PC-3 (cell line): ENCODE data around the gene SSC5D. TPM values are rescaled to one million over a fixed set of nuclear protein-coding genes. Genes with fewer than 3 reads are reported as not detected.
A peak's percentile ranks its signal among the peaks of the same experiment; 100 is the strongest.

Source experiments
- ATAC-seq: fragments of 200-7000 bp; cut with Tn5 transposase; 2 replicates; pipeline ENCODE4 v1.9.1; 2020; ENCODE audit warnings: mild to moderate bottlenecking, moderate library complexity
- BruUV-seq: library from RNA; stranded (reverse); fragments of 400-500 nt; replicated peaks from 2 replicates; lab custom pipeline; 2021; lab: Mats Ljungman, UMichigan
- CTCF ChIA-PET: fragments of 300-600 bp; sonication (Branson Sonifier 250); formaldehyde crosslinking; loops from one replicate; lab custom pipeline; 2022; ENCODE audit warnings: antibody characterized with exemption; lab: Charles Lee
- POLR2A ChIA-PET: fragments of 300-600 bp; sonication (Branson Sonifier 250); formaldehyde crosslinking; loops from one replicate; lab custom pipeline; 2022; ENCODE audit warnings: antibody characterized with exemption; ENCODE audit not compliant: unreplicated experiment; lab: Charles Lee
- DNase-seq: peaks from one replicate; pipeline ENCODE4 v3.0.0-alpha.2; 2015
- H2AFZ ChIP-seq: fragments of 300-600 bp; sonication (generic); 2 replicates; pipeline ENCODE4 v1.6.0; 2016; ENCODE audit warnings: antibody characterized with exemption, low read length
- H3F3A ChIP-seq: fragments of 300-600 bp; sonication (generic); one replicate; pipeline ENCODE4 v1.6.0; 2017; ENCODE audit warnings: antibody characterized with exemption, low read length, control low read depth, mild to moderate bottlenecking; ENCODE audit not compliant: unreplicated experiment
- H3K27ac ChIP-seq: fragments of 300-600 bp; sonication (generic); 2 replicates; pipeline ENCODE4 v1.5.1; 2016; ENCODE audit warnings: mild to moderate bottlenecking, low read length
- H3K27me3 ChIP-seq: fragments of 300-600 bp; sonication (generic); 2 replicates; pipeline ENCODE4 v1.6.1; 2016; ENCODE audit warnings: low read length, mixed read lengths
- H3K36me3 ChIP-seq: fragments of 300-600 bp; sonication (generic); 2 replicates; pipeline ENCODE4 v1.6.1; 2016; ENCODE audit warnings: low read depth, mixed run types, low read length, mixed read lengths
- H3K4me1 ChIP-seq: fragments of 300-600 bp; sonication (generic); 2 replicates; pipeline ENCODE4 v1.5.1; 2016; ENCODE audit warnings: low read length; ENCODE audit not compliant: insufficient read depth
- H3K4me2 ChIP-seq: fragments of 300-600 bp; sonication (generic); 2 replicates; pipeline ENCODE4 v1.6.0; 2016; ENCODE audit warnings: low read length
- H3K4me3 ChIP-seq: fragments of 300-600 bp; sonication (generic); 2 replicates; pipeline ENCODE4 v1.5.1; 2016; ENCODE audit warnings: mild to moderate bottlenecking, low read length, mixed read lengths
- H3K79me2 ChIP-seq: fragments of 300-600 bp; sonication (generic); 2 replicates; pipeline ENCODE4 v1.6.1; 2017; ENCODE audit warnings: low read length, mixed read lengths
- H3K9ac ChIP-seq: fragments of 300-600 bp; sonication (generic); 2 replicates; pipeline ENCODE4 v1.6.0; 2016; ENCODE audit warnings: mild to moderate bottlenecking, low read length
- H3K9me2 ChIP-seq: fragments of 300-600 bp; sonication (generic); replicated peaks from 2 replicates; pipeline ENCODE4 v1.6.1; 2016; ENCODE audit warnings: mixed run types, low read length, mixed read lengths
- H3K9me3 ChIP-seq: fragments of 300-600 bp; sonication (generic); 2 replicates; pipeline ENCODE4 v1.6.1; 2016; ENCODE audit warnings: low read length, mixed read lengths
- H4K20me1 ChIP-seq: fragments of 300-600 bp; sonication (generic); 2 replicates; pipeline ENCODE4 v1.6.1; 2016; ENCODE audit warnings: low read length, mixed read lengths
- EZH2 ChIP-seq: fragments of 300-600 bp; sonication (generic); IDR thresholded peaks from one replicate; pipeline ENCODE4 v1.6.1; 2017; ENCODE audit warnings: antibody characterized with exemption, mild to moderate bottlenecking, low read length; ENCODE audit not compliant: unreplicated experiment
- EZH2phosphoT487 ChIP-seq: fragments of 300-600 bp; sonication (generic); IDR thresholded peaks from 2 replicates; pipeline ENCODE4 v1.6.1; 2018; ENCODE audit warnings: mild to moderate bottlenecking, antibody characterized with exemption, low read length, borderline replicate concordance
- intact Hi-C: fragments of 100-400 bp; cut with micrococcal nuclease; formaldehyde crosslinking; loops from 2 replicates; pipeline ENCODE4 v1.9.0; 2023
- total RNA-seq: library from RNA; depleted of rRNA; stranded (reverse); fragments of >200 nt; gene quantifications from 2 replicates; pipeline ENCODE4 v1.2.3, GENCODE V29; 2014
- TF ChIP-seq, protein P1 (sequence below): fragments of 300-600 bp; sonication (generic); conservative IDR thresholded peaks from 2 replicates; pipeline ENCODE4 v1.5.1; 2017; ENCODE audit warnings: antibody characterized with exemption, low read depth, mild to moderate bottlenecking, low read length

Gene SSC5D
- total RNA-seq, 1 experiment from 2014 or later: not detected

DNA sequence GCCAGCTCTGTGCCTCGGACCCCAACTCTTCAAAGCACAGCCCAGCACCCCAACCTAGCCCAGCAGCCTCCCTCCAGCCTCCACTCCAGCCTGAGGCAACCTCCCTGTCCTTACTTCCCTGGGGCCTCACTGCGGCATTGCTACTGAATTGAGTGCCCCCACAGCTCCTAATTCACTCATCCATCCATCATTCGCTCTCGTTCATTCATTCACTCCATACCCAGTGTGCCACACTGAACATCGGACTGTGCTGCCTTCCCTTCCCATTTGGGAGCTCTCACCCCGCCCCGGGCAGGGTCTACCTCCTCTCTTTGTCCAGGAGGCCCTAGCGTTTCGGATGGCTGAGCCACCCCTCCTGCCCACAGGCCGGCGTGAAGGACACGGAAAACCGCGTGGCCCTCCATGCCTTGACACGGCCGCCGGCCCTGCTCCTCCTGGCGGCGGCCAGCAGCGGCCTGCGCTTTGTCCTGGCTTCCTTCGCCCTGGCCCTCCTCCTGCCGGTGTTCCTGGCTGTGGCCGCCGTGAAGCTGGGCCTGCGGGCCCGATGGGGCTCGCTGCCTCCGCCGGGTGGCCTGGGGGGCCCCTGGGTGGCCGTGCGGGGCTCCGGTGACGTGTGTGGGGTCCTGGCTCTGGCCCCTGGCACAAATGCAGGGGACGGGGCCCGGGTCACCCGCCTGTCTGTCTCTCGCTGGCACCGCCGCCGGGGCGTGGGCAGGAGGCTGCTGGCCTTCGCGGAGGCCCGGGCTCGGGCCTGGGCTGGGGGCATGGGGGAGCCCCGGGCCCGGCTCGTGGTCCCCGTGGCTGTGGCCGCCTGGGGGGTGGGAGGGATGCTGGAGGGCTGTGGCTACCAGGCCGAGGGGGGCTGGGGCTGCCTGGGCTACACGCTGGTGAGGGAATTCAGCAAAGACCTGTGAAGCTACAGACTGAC lies 1.9 kb upstream of the SSC5D start:
- H3K4me2 ChIP-seq: peak overlapping the region; percentile 84
- no peaks in the 10 kb centered on the region for H3K9me2 ChIP-seq
- no peak for TF ChIP-seq EZH2phosphoT487
- no peak for TF ChIP-seq EZH2
- TF ChIP-seq, protein P1, sequence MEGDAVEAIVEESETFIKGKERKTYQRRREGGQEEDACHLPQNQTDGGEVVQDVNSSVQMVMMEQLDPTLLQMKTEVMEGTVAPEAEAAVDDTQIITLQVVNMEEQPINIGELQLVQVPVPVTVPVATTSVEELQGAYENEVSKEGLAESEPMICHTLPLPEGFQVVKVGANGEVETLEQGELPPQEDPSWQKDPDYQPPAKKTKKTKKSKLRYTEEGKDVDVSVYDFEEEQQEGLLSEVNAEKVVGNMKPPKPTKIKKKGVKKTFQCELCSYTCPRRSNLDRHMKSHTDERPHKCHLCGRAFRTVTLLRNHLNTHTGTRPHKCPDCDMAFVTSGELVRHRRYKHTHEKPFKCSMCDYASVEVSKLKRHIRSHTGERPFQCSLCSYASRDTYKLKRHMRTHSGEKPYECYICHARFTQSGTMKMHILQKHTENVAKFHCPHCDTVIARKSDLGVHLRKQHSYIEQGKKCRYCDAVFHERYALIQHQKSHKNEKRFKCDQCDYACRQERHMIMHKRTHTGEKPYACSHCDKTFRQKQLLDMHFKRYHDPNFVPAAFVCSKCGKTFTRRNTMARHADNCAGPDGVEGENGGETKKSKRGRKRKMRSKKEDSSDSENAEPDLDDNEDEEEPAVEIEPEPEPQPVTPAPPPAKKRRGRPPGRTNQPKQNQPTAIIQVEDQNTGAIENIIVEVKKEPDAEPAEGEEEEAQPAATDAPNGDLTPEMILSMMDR: no peak
- peaks cover 3% of the 10 kb centered on the region for H3F3A ChIP-seq
- no peak for ATAC-seq
- H2AFZ ChIP-seq: no peak overlapping the region
- H4K20me1 ChIP-seq: no peaks in the 10 kb centered on the region
- H3K36me3 ChIP-seq: no peaks in the 10 kb centered on the region
- no peaks in the 10 kb centered on the region for H3K9me3 ChIP-seq
- ChIA-PET CTCF (interaction anchor here (1.9 kb wide), 1 partner anchor 18 kb away, joined by 13 read pairs; no protein-coding TSS in a partner anchor), POLR2A (interaction anchor here (0.6 kb wide), 1 partner anchor 330 kb away, joined by 23 read pairs; no protein-coding TSS in a partner anchor)
- H3K27me3 ChIP-seq: no peaks in the 10 kb centered on the region
- H3K4me1 ChIP-seq: peaks cover 33% of the 10 kb centered on the region
- intact Hi-C loops: no loop called here
- H3K9ac ChIP-seq: no peak overlapping the region
- no peaks in the 10 kb centered on the region for H3K79me2 ChIP-seq
- H3K27ac ChIP-seq: peak overlapping the region; percentile 73; the same call in 1 of the 2 replicates
- no peak for DNase-seq
- no TSS peak for BruUV-seq
- no peak overlapping the region; the same call in 1 of the 2 replicates for H3K4me3 ChIP-seq

DNA sequence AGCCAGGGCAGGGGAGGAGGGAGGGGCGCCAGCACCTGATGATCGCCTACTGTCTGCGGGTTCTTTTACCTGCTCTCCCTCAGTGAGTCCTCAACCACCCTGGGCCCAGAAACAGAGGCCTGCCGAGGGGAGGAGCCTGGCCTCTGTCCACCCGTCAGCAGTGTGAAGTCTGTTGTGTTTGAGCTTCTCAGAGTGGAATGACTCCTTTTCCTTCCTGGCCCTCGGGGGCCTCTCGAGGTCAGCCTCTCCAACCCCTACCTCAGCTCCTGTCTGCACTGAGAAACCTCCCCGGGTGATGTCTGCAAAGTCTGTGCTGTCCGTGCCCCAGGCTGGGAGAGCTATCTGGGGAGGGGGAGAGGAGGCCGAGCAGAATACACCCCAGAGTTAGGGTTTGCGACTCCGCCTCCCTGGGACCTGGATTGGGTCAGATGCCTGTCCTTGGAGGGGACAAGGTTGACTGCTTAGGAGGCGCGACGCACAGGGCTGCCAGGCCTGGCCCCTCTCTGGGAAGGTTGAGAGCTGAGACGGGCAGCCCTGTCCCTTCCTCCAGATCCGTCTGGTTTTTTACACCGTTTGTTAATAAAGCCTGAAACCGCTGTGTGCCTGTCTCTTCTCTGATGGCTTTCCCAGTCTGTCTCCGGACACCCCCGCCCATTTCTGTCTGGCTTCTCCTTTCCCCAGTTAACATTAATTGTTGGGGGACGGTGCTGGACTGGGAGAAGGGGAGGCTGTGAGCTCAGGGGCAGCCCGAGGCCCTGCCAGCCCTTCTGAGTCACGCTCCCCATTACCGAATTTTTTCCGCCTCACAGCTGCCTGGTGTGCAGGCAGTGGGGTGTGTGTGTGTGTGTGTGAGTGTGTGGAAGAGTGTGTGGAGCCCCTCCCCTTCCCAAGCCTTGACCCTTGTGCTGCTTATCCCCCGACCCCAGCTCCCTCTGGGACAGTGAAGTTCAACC lies 989 bp upstream of the SSC5D start:
- CTCF ChIA-PET: interaction anchor here (0.5 to 1.9 kb wide), 3 partner anchors 11 to 81 kb away, joined by 3 to 13 read pairs (median 3); partner anchors contain the start of gene ZNF628
- H3K27me3 ChIP-seq: no peaks in the 10 kb centered on the region
- H3K27ac ChIP-seq: peak overlapping the region; percentile 73
- H3K9ac ChIP-seq: peak overlapping the region; percentile 18
- ATAC-seq: peak; percentile 69
- H2AFZ ChIP-seq: peak overlapping the region; percentile 39
- BruUV-seq: no TSS peak
- peak; percentile 81 for DNase-seq
- no peaks in the 10 kb centered on the region for H3K9me2 ChIP-seq
- peaks cover 33% of the 10 kb centered on the region for H3K4me1 ChIP-seq
- H3K4me2 ChIP-seq: peak overlapping the region; percentile 70
- POLR2A ChIA-PET: interaction anchor here (0.6 kb wide), 1 partner anchor 331 kb away, joined by 23 read pairs; no protein-coding TSS in a partner anchor
- no peaks in the 10 kb centered on the region for H4K20me1 ChIP-seq
- no peaks in the 10 kb centered on the region for H3K9me3 ChIP-seq
- intact Hi-C loops: no loop called here
- TF ChIP-seq EZH2phosphoT487 (no peak), EZH2 (no peak)
- TF ChIP-seq, protein P1: no peak
- H3F3A ChIP-seq: peaks cover 3% of the 10 kb centered on the region
- H3K79me2 ChIP-seq: no peaks in the 10 kb centered on the region
- peak overlapping the region; percentile 9; the same call in 1 of the 2 replicates for H3K4me3 ChIP-seq
- H3K36me3 ChIP-seq: no peaks in the 10 kb centered on the region
